Fibroblast of lung (primary cell): ENCODE results near the gene LRRIQ1.

ENCODE experiments used
- EZH2 ChIP-seq: IDR thresholded peaks from 2 replicates; pipeline ENCODE4 v1.5.1; 2012; ENCODE audit warnings: low read length, control low read depth, mild to moderate bottlenecking; ENCODE audit errors: missing control alignments
- TF ChIP-seq, protein P1 (sequence below), 2 donors: IDR thresholded peaks in 1 of 2; conservative IDR thresholded peaks in 1 of 2; 1 replicate in 1 of 2; 2 replicates in 1 of 2; pipeline ENCODE4 v1.5.1; 2011 to 2012; ENCODE audit warnings: low read length in 2 of 2, control low read depth in 1 of 2, inconsistent platforms in 1 of 2, low read depth in 1 of 2, mild to moderate bottlenecking in 1 of 2

DNA sequence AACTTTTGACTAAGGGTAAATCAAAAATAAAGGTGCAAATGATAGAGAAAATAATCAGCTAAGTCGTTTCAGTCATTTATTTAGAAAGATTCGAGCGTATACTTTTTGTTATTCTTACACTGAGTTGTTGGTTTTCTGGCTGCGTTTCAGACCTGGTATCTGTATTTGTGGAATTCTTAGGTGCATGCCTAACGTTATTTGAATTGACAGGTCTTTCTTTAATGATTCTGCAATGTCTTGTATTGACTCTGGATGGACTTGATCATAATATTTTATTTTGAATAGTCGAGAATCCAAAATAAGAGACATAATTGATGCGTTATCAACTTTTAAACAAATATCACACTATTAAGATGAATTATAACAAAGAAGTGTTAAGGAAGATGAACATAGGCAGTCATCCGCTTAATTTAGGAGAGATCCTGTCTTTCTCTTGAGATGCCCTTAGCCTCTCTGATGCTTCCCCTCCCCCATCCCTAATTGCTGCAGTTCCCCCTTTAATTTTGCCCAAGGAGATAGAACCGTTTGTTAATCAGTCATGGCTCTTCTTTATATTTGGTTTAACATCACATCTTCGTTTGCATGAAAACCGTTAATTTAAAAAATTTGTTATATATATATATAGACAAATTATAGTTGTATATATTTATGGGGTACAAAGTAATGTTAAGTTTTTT is 245.6 kb downstream of the LRRIQ1 start:
- TF ChIP-seq EZH2: no peak
- TF ChIP-seq, protein P1, sequence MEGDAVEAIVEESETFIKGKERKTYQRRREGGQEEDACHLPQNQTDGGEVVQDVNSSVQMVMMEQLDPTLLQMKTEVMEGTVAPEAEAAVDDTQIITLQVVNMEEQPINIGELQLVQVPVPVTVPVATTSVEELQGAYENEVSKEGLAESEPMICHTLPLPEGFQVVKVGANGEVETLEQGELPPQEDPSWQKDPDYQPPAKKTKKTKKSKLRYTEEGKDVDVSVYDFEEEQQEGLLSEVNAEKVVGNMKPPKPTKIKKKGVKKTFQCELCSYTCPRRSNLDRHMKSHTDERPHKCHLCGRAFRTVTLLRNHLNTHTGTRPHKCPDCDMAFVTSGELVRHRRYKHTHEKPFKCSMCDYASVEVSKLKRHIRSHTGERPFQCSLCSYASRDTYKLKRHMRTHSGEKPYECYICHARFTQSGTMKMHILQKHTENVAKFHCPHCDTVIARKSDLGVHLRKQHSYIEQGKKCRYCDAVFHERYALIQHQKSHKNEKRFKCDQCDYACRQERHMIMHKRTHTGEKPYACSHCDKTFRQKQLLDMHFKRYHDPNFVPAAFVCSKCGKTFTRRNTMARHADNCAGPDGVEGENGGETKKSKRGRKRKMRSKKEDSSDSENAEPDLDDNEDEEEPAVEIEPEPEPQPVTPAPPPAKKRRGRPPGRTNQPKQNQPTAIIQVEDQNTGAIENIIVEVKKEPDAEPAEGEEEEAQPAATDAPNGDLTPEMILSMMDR (conservative IDR thresholded peaks at IDR 0.05 in 1 of 2, IDR thresholded peaks at IDR 0.05 in 1 of 2; ENCODE audit: low read depth in 1 of 2, low read length in 2 of 2): no peak
